Esophagus squamous epithelium (tissue), 4 donors: ENCODE data around the gene FAM236D.
"Not testable (repeated sequence)": the region's sequence is repeated elsewhere in the genome, so short reads cannot be mapped to it uniquely, and the experiment has no call there.

Experiments
- CTCF ChIP-seq, 6 experiments: fragments of 450-650 bp in 4 of 6; fragments of 200-600 bp in 2 of 6; sonication (generic) in 2 of 6; IDR thresholded peaks; one replicate each; pipeline ENCODE4 v1.5.1; 2016 to 2019; ENCODE audit warnings: antibody characterized with exemption in 6 of 6, mild to moderate bottlenecking in 4 of 6, moderate library complexity in 4 of 6
- POLR2A ChIP-seq, 4 donors: fragments of 450-650 bp; IDR thresholded peaks; one replicate each; pipeline ENCODE4 v1.6.1; 2017; ENCODE audit warnings: antibody characterized with exemption in 4 of 4, mild to moderate bottlenecking in 4 of 4, moderate library complexity in 3 of 4

GRCh38 chrX:72776653-72777466, 31.1 kb downstream of the FAM236D start, which contains the start of gene DMRTC1B:
- not testable (repeated sequence) for TF ChIP-seq CTCF, POLR2A (IDR thresholded peaks at IDR 0.05)
